SKM-1 (cell line): ENCODE measurements around the gene ZMIZ1.

Source experiments
- DNase-seq: peaks from one replicate; lab custom pipeline; 2025; ENCODE audit not compliant: unreplicated experiment; lab: John Stamatoyannopoulos, UW

ZMIZ1 gene

DNA sequence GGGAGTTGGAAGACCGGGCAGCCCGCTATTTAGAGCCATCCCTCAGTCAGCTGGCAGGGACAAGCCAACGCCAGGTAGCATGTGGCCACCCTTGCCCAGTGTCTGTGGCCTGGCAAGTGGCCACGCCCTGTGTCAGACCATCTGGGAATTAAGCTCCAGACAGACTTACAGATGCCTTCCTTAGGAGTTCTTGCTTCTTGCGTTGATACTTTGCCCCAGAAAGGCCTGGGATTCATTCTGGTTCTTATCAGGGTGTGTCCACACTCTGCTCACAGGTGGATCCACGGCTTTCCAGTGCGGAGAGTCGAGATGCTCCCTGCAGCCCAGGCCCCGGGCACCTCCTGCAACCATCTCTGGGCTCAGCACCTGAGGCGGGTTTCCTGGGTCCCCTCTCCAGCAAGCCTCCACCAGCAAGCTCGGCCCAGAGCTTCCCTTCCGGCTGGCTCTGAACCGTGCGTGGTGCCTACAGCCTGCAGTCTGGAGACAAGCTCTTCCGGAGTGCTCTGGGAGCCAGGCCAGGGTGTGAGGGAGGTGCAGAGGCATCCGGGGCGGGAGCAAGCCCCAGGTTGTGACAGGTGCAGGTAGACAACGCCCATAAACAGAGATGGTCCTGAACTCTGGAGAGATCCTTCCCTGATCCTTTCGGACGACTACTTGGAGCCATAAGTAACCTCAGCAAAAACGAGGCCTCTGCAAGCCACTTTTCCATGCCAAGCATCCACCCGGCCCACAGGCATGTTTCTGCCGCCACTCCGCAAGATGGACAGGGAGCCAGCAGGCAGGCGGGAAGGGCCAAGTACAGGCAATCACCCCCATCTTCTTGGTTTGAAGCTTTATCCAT lies 246.2 kb downstream of the ZMIZ1 start:
- DNase-seq: no peak

DNA sequence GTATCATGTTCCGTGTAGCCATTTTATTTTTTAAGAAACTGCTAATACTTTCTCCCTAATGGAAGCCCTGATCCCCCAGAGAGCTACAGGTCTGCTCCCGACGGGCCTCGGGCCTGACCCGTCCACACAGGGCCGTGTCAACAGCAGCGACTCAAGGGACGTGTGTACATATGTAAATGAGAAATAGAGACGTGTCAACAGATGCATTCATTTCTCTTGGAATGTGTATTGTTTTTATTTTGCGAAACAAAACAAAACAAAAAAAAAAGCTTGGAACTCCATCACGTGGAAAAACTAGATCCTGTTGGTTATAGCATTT lies 246.8 kb downstream of the ZMIZ1 start:
- DNase-seq: no peak

- no peak for DNase-seq
These were observed 248.1 kb downstream of the ZMIZ1 start for GRCh38 chr10:79316671-79317431.

GRCh38 chr10:79318369-79318768 lies 249.6 kb downstream of the ZMIZ1 start:
- DNase-seq: no peak

GRCh38 chr10:79319115-79319771 lies 250.5 kb downstream of the ZMIZ1 start:
- DNase-seq: no peak

DNA sequence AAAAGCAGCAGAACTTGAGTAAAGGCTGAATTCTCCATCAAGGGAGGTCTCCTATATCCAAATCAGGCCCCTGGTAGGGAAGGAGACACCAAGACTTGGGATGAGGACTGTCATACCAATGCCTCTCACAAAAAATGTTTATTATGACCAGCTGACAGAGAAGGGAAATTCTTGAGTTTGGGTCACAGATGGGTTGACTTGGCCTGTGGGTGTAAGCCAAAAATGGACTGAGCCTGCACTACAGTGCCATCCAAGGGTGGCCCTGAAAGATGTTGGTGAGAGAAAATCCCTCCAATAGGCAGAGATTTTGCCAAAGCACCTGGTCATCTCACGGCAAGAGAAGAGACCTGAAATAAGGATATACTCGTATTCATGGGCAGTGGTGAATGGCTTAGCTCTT lies 251.6 kb downstream of the ZMIZ1 start:
- DNase-seq: no peak

DNA sequence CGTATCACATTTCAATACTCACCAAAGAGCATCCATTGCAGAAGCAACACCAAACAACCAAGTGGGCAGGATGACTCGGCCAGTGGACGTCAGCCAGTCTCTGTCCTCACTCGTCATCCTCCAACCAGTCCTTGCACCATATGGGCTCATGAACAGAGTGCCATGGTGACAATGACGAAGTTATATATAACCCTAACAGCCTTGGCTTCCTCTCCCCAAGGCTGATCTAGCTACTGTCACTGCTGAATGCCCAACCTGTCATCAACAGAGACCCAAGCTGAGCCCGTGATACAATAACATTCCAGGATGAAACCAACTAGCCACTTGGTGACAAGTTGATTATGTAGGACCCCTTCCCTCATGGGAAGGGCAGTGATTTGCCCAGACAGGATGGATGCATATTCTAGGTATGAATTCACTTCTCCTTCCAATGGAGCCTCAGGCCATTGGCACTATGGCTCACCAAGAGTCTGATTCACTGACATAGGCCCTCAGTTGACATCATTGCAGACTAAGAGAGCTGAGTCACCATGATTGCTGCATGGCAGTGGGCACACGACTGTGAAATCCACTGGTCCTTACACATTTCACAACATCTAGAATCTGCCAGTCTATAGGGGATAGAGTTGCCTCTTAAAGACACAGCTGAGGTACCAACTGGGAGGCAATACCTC lies 252.2 kb downstream of the ZMIZ1 start:
- DNase-seq: peak; percentile 56

DNA sequence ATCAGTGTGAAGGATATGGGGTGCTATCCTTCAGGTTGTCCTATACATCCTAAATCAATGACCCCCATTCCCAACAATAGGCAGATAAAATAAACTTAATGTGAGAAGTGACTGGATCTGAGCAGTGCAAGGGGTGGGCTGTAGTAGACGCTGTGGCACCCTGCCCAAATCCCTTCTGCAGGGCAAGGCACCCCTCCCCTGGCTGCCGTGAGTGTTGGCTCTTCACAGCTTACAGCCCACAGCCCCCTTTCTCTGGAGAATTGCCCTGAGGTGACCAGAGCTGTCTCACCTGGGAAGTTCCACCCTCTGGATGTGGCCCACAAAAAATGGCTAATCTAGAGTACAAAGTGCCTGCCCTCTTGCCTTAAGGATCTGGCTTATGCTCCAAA lies 252.7 kb downstream of the ZMIZ1 start:
- DNase-seq: no peak

DNA sequence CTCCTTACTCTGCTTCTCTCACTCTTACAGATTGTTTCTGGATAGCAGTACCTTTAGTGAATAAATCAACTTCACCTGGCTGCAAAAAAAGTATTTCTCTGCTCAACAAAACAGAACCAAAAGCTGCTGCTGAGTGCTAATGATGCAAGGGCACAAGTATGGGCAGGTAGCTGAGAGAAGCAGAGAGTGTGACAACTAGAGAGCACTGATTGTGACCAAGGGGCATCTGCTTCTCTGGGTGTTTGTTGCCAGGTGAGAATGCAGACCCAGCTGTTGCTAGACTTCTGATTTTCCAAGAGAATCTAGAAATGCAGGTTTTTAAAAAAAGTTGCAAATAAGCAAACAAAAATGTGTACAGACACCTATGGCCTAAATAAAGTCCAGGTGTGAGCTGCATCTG lies 253.2 kb downstream of the ZMIZ1 start:
- DNase-seq: no peak

DNA sequence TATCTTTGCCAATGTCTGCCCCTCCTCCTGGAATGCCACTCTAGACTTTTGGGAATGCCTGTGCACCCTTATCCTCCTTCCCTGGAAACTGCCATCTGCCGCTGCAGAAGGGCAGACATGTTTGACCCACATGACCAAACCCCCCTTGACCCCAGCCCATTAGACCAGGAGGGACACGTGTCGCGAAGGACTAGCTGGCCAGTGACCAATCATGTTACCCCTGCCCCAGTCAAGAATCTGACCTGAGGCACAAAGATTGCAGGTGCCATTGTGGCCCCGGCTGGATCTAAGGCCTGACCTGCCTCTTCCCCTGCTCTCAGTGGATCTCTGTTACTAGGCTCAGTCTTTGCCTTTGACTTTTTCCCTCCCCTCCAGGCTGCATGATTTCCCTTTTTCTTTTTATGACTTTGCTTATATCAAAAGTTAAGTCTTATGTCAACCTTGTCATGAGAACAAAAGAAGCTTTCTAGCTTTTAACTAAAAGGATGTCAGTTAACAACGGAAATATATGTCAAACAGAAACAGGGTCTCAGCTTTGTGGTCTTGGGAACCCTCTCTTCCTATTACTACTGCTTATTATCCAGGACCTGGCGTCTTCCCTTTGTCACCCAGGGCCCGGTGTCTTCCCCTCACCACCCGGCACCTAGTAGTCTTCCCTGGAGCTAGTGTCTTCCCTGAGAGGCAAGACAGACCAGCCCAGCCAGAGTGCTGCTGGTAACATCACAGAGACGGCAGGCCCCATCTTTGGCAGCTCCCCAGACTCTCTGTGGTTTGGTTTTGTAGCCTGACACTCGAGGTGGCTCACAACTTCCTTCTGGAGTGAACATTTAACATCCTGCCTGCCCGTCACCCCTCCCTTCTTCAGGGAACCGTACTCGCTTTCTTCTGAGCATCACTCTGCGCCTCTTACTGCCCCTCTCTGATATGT lies 254.1 kb downstream of the ZMIZ1 start:
- peak; percentile 72 for DNase-seq

DNA sequence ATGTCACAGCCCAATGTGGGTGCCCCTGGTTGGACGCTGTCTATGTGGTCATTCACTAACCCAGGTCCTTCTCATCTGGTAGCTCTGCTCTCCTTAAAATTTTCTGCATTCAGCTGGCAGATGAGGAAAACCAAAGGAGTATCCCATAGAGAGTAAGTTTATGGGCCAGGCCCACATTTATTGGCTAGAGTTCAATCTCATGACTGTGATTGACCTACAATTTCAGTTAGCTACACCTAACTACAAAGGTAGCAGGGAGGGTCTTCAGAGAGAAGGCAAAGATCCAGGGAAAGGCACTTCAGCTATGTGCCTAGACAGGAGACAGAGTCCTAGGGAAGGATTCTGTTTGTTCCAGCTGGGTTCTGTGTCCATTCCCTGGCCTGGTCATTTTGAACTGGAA lies 254.8 kb downstream of the ZMIZ1 start:
- no peak for DNase-seq

GRCh38 chr10:79324032-79324695 lies 255.4 kb downstream of the ZMIZ1 start:
- no peak for DNase-seq

DNA sequence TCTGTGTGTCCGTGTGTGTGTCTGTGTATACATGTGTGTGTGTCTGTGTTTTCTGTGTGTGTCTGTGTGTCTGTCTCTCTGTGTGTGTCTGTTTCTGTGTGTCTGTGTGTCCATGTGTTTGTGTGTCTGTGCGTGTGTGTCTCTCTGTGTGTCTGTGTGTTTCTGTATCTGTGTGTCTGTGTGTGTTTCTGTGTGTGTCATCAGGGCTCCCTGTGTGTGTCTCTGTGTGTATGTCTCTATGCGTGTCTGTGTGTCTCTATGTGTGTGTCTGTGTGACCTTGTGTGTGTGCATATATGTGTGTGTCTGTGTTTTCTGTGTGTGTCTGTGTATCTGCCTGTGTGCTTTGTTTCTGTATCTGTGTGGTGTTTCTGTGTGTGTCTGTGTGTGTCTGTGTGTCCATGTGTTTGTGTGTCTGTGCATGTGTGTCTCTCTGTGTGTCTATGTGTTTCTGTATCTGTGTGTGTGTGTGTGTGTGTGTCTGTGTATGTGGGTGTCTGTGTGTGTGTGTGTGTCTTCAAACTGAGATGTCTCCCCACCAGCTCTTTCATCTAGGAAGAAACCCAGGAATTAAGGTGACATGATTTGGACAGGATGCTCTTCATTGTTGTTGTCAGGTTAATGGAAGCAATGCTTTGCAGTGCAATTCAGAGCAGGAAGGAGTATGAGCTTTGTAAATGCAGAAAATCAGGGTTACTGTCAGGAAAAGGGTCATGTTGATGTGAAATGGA lies 257.8 kb downstream of the ZMIZ1 start:
- no peak for DNase-seq

GRCh38 chr10:79327090-79327457 lies 258.3 kb downstream of the ZMIZ1 start:
- DNase-seq: no peak

- DNase-seq: no peak
These were observed 259.5 kb downstream of the ZMIZ1 start for GRCh38 chr10:79328147-79328701.

GRCh38 chr10:79328737-79329504 lies 260.2 kb downstream of the ZMIZ1 start:
- no peak for DNase-seq

- no peak for DNase-seq
These were observed 260.8 kb downstream of the ZMIZ1 start for GRCh38 chr10:79329529-79329928.

DNA sequence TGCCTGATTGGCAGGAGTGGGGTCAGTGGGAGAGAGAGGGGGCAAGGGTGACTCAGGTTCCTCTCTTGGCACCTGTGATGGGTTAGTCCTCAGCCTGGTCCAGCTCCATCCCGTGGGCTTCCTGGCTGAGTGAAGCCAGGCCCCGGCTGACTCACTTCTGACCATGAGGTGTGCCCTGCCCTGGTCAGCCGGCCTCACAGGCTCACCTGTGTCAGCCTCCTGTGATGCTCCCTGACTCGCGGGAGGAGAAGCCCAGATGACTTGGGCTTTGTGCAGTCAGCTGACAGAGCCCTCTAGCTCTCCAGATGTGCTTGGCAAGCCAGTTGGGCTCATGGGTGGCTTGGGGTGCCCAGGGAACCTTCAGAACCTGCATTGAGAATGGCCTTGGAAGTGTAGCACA lies 262.5 kb downstream of the ZMIZ1 start:
- DNase-seq: no peak
